IMR-90 (cell line): ENCODE results near the gene MAOA. TPM values are rescaled to one million over a fixed set of nuclear protein-coding genes. Genes with fewer than 3 reads are reported as not detected.

Experiments used
- ATAC-seq: fragments of 200-7000 bp; cut with Tn5 transposase; 2 replicates; pipeline ENCODE4 v1.9.1; 2020; ENCODE audit warnings: low read depth, mild to moderate bottlenecking, moderate library complexity
- BruUV-seq: library from RNA; stranded (reverse); fragments of 400-500 nt; replicated peaks from 2 replicates; lab custom pipeline; 2021; lab: Mats Ljungman, UMichigan
- CTCF ChIA-PET: fragments of 300-600 bp; formaldehyde crosslinking; extraction: SDS; loops from one replicate; lab custom pipeline; 2021; ENCODE audit warnings: antibody characterized with exemption; lab: Yijun Ruan, JAX
- POLR2A ChIA-PET: fragments of 300-600 bp; sonication (Branson Sonifier 250); formaldehyde crosslinking; loops from one replicate; lab custom pipeline; 2022; ENCODE audit warnings: antibody characterized with exemption; ENCODE audit not compliant: unreplicated experiment; lab: Charles Lee
- DNase-seq: peaks from one replicate; pipeline ENCODE4 v3.0.0; 2013
- H2AFZ ChIP-seq: replicated peaks from 2 replicates; pipeline ENCODE3; 2013; ENCODE audit warnings: low read length, mild to moderate bottlenecking; ENCODE audit not compliant: poor library complexity
- H2AK5ac ChIP-seq: 2 replicates; pipeline ENCODE4 v1.6.1; 2013; ENCODE audit warnings: low read depth, low read length, inconsistent platforms
- H2AK9ac ChIP-seq: replicated peaks from 2 replicates; pipeline ENCODE3; 2013; ENCODE audit warnings: mild to moderate bottlenecking, low read depth, low read length, moderate library complexity; ENCODE audit not compliant: poor library complexity
- H2BK120ac ChIP-seq: 2 replicates; pipeline ENCODE4 v1.6.1; 2013; ENCODE audit warnings: low read depth, low read length, inconsistent platforms
- H2BK15ac ChIP-seq: 3 replicates; pipeline ENCODE4 v1.6.1; 2013; ENCODE audit warnings: low read depth, low read length, inconsistent platforms
- H2BK20ac ChIP-seq: 2 replicates; pipeline ENCODE4 v1.6.1; 2013; ENCODE audit warnings: low read depth, mild to moderate bottlenecking, inconsistent platforms, low read length, moderate library complexity
- H2BK5ac ChIP-seq: 2 replicates; pipeline ENCODE4 v1.6.1; 2013; ENCODE audit warnings: mild to moderate bottlenecking, low read depth, low read length, inconsistent platforms; ENCODE audit not compliant: poor library complexity, severe bottlenecking
- H3K14ac ChIP-seq: replicated peaks from 2 replicates; pipeline ENCODE4 v1.6.1; 2013; ENCODE audit warnings: low read depth, low read length, inconsistent platforms
- H3K18ac ChIP-seq: 2 replicates; pipeline ENCODE4 v1.6.1; 2013; ENCODE audit warnings: low read depth, low read length, control low read depth
- H3K23ac ChIP-seq: 2 replicates; pipeline ENCODE4 v1.6.1; 2013; ENCODE audit warnings: low read depth, low read length, inconsistent platforms
- H3K27ac ChIP-seq: 2 replicates; pipeline ENCODE4 v1.5.1; 2013; ENCODE audit warnings: mild to moderate bottlenecking, control low read depth, low read length; ENCODE audit not compliant: insufficient read depth
- H3K27me3 ChIP-seq: 2 replicates; pipeline ENCODE4 v1.6.1; 2013; ENCODE audit warnings: low read length; ENCODE audit not compliant: control insufficient read depth, insufficient read depth
- H3K36me3 ChIP-seq: 2 replicates; pipeline ENCODE4 v1.6.1; 2013; ENCODE audit warnings: low read length, mixed read lengths; ENCODE audit not compliant: control insufficient read depth, insufficient read depth
- H3K4ac ChIP-seq: 2 replicates; pipeline ENCODE4 v1.6.1; 2013; ENCODE audit warnings: low read depth, low read length, inconsistent platforms
- H3K4me1 ChIP-seq: 2 replicates; pipeline ENCODE4 v1.6.1; 2013; ENCODE audit warnings: low read length, mixed read lengths; ENCODE audit not compliant: control insufficient read depth, insufficient read depth
- H3K4me2 ChIP-seq: 2 replicates; pipeline ENCODE4 v1.6.1; 2013; ENCODE audit warnings: low read depth, mild to moderate bottlenecking, control low read depth, low read length, moderate library complexity
- H3K4me3 ChIP-seq: 2 replicates; pipeline ENCODE4 v1.5.1; 2013; ENCODE audit warnings: low read depth, mild to moderate bottlenecking, control low read depth, low read length, moderate library complexity; ENCODE audit not compliant: insufficient read depth
- H3K56ac ChIP-seq: 2 replicates; pipeline ENCODE4 v1.6.1; 2013; ENCODE audit warnings: low read length, inconsistent platforms; ENCODE audit not compliant: insufficient read depth; ENCODE audit errors: extremely low read depth
- H3K79me1 ChIP-seq, 2 experiments: 2 replicates each; pipeline ENCODE4 v1.6.1; 2013; ENCODE audit warnings: low read length in 2 of 2, inconsistent platforms in 1 of 2, low read depth in 1 of 2
- H3K9ac ChIP-seq: 2 replicates; pipeline ENCODE4 v1.6.1; 2013; ENCODE audit warnings: low read depth, low read length, control low read depth
- H3K9me1 ChIP-seq: 2 replicates; pipeline ENCODE4 v1.6.1; 2013; ENCODE audit warnings: low read length, inconsistent platforms; ENCODE audit not compliant: insufficient read depth
- H3K9me3 ChIP-seq: 2 replicates; pipeline ENCODE4 v1.6.1; 2013; ENCODE audit warnings: low read length; ENCODE audit not compliant: control insufficient read depth, insufficient read depth
- H4K20me1 ChIP-seq: 2 replicates; pipeline ENCODE4 v1.6.1; 2013; ENCODE audit warnings: low read length, inconsistent platforms; ENCODE audit not compliant: insufficient read depth
- H4K5ac ChIP-seq: 2 replicates; pipeline ENCODE4 v1.6.1; 2013; ENCODE audit warnings: mild to moderate bottlenecking, low read depth, low read length, control low read depth
- H4K8ac ChIP-seq, 2 experiments: 2 replicates each; pipeline ENCODE4 v1.6.1; 2013; ENCODE audit warnings: low read depth in 2 of 2, low read length in 2 of 2, control low read depth in 1 of 2, inconsistent platforms in 1 of 2
- H4K91ac ChIP-seq: 2 replicates; pipeline ENCODE4 v1.6.1; 2013; ENCODE audit warnings: low read depth, low read length, inconsistent platforms; ENCODE audit not compliant: insufficient read depth
- RAD21 ChIP-seq: IDR thresholded peaks from 2 replicates; pipeline ENCODE4 v1.6.1; 2012; ENCODE audit warnings: low read length, improper control_type of control experiment
- WGBS, 2 experiments: methylation state at CpG; one replicate each; pipeline versions ENCODE4 v1.1.5 to v1.1.7; 2013; ENCODE audit warnings: missing lambda C conversion rate in 2 of 2; ENCODE audit not compliant: insufficient read length in 1 of 2; ENCODE audit errors: extremely low coverage in 2 of 2; 5-methylcytosine and 5-hydroxymethylcytosine counted together
- dilution Hi-C: fragments of 300-500 bp; cut with HindIII; formaldehyde crosslinking; loops from one replicate; pipeline ENCODE4 v1.14.3; 2018; ENCODE audit warnings: low sequenced_read_pairs; ENCODE audit not compliant: unreplicated experiment
- in situ Hi-C: fragments of 300-500 bp; cut with MboI; formaldehyde crosslinking; loops from 3 replicates; pipeline ENCODE4 v1.14.3; 2019; ENCODE audit warnings: low sequenced_read_pairs, inconsistent platforms, mixed read lengths
- intact Hi-C: fragments of 100-400 bp; cut with micrococcal nuclease; formaldehyde crosslinking; loops from 2 replicates; pipeline ENCODE4 v1.10.0; 2022
- polyA plus RNA-seq, 3 experiments: library from polyadenylated mRNA; depleted of rRNA; stranded (reverse); fragments of >200 nt; gene quantifications; 2 replicates each; pipeline ENCODE4 v1.2.3, GENCODE V29; 2012; ENCODE audit warnings: low replicate concordance in 1 of 3
- total RNA-seq: library from RNA; depleted of rRNA; stranded (reverse); fragments of >200 nt; gene quantifications from 2 replicates; pipeline ENCODE4 v1.2.3, GENCODE V29; 2012

The MAOA gene
- total and polyA plus RNA-seq, 2 of the 4 experiments (the other 2 are of a cell fraction) = 0.14 to 0.36 TPM

- H3K9me3 ChIP-seq = no peaks in the 10 kb centered on the region
- H3K14ac ChIP-seq = no peak overlapping the region
- no peak overlapping the region for H2BK120ac ChIP-seq
- no peak overlapping the region for H3K18ac ChIP-seq
- no peak overlapping the region for H3K9ac ChIP-seq
- no peaks in the 10 kb centered on the region for H4K20me1 ChIP-seq
- H3K79me1 ChIP-seq = no peaks in the 10 kb centered on the region
- no peak overlapping the region for H4K91ac ChIP-seq
- no peak overlapping the region for H3K23ac ChIP-seq
- no peak overlapping the region for H4K5ac ChIP-seq
- ATAC-seq (no peak), DNase-seq (no peak)
- H2AK9ac ChIP-seq = no peak overlapping the region
- no peak overlapping the region for H2BK20ac ChIP-seq
- no peak overlapping the region for H3K4me3 ChIP-seq
- no peak overlapping the region for H2BK5ac ChIP-seq
- H3K27me3 ChIP-seq = no peaks in the 10 kb centered on the region
- in situ Hi-C loops (no loop called here), dilution Hi-C loops (no loop called here), intact Hi-C loops (no loop called here)
- H2AK5ac ChIP-seq = no peak overlapping the region
- no peak for TF ChIP-seq RAD21
- no peak overlapping the region for H3K56ac ChIP-seq
- H3K36me3 ChIP-seq = no peaks in the 10 kb centered on the region
- BruUV-seq = no TSS peak
- POLR2A ChIA-PET = no interaction called here
- no peak overlapping the region for H2AFZ ChIP-seq
- H3K27ac ChIP-seq = no peak overlapping the region
- H3K9me1 ChIP-seq = no peaks in the 10 kb centered on the region
- no peak overlapping the region for H3K4ac ChIP-seq
- H3K4me2 ChIP-seq = no peak overlapping the region
- H2BK15ac ChIP-seq = no peak overlapping the region
- CTCF ChIA-PET = no interaction called here
- no peaks in the 10 kb centered on the region for H3K4me1 ChIP-seq
- WGBS, 2 experiments = no CpG with 5 or more reads among the region's 1 CpG
- H4K8ac ChIP-seq = no peak overlapping the region
Measured at GRCh38 chrX:43629229-43629628, 26.9 kb upstream of the MAOA start.
